ENCODE measurements around the gene PTGR3. TPM values are rescaled to one million over a fixed set of nuclear protein-coding genes. Genes with fewer than 3 reads are reported as not detected.

The PTGR3 gene
- total and polyA plus RNA-seq, 2 donors (not counting 1 experiment from before 2014, with no cell fraction given) = 27.5 to 30.2 TPM

- H3K4me1 ChIP-seq (ENCODE audit: control insufficient read depth in 2 of 2, insufficient read depth in 2 of 2, low read length in 2 of 2) = peaks cover 28 to 40% of the 10 kb centered on the region in 2 donors
- H3K4me3 Mint-ChIP-seq = peak overlapping the region; percentile 59
- ChIA-PET POLR2A (interaction anchor here (0.6 kb wide), 1 partner anchor 492 kb away, joined by 6 read pairs; no protein-coding TSS in a partner anchor), CTCF (no interaction called here)
- H3K4me2 ChIP-seq (replicated peaks; ENCODE audit: low read depth, low read length, poor library complexity, severe bottlenecking) = peak overlapping the region; percentile 68
- H3K36me3 ChIP-seq (replicated peaks in 1 of 2; ENCODE audit: control extremely low read depth in 1 of 2, control insufficient read depth in 1 of 2, extremely low read depth in 1 of 2, insufficient read depth in 2 of 2, low read length in 1 of 2) = peaks cover 0 to 10% of the 10 kb centered on the region in 2 experiments
- no peak overlapping the region for H3K27ac Mint-ChIP-seq
- no peak overlapping the region for H3K27ac ChIP-seq (ENCODE audit: low read length in 2 of 2)
- no peaks in the 10 kb centered on the region for H3K9me3 Mint-ChIP-seq (ENCODE audit: insufficient read depth)
- peaks cover 44% of the 10 kb centered on the region for H3K4me1 Mint-ChIP-seq
- peaks cover 0 to 5% (median 2%) of the 10 kb centered on the region in 4 experiments for H3K27me3 ChIP-seq (replicated peaks in 1 of 4; ENCODE audit: control extremely low read depth in 1 of 4, control insufficient read depth in 3 of 4, insufficient read depth in 4 of 4, low read length in 3 of 4)
- WGBS (ENCODE audit: insufficient coverage) = 74% methylated on average over 4 of the region's 16 CpGs
- peaks cover 5% of the 10 kb centered on the region for H3K79me2 ChIP-seq (ENCODE audit: control insufficient read depth, insufficient read depth, low read length)
- peaks cover 21% of the 10 kb centered on the region for H3K27me3 Mint-ChIP-seq
- no peak for ATAC-seq (ENCODE audit: low read depth)
- no peak overlapping the region for H3K9ac ChIP-seq (ENCODE audit: low read length)
- H4K20me1 ChIP-seq (ENCODE audit: control insufficient read depth, insufficient read depth, low read length, poor library complexity, severe bottlenecking) = peaks cover 47% of the 10 kb centered on the region
- peak overlapping the region in 1 of 5 experiments; percentile 15 for H3K4me3 ChIP-seq (ENCODE audit: control extremely low read depth in 1 of 5, extremely low read depth in 1 of 5, insufficient read depth in 1 of 5, low read depth in 2 of 5, low read length in 4 of 5)
- intact Hi-C loops (cut with micrococcal nuclease) = no loop called here
- no peak overlapping the region for H2AFZ ChIP-seq (ENCODE audit: insufficient read depth, low read depth, low read length, poor library complexity, severe bottlenecking)
- DNase-seq = no peak
- TF ChIP-seq EZH2 (IDR thresholded peaks at IDR 0.05; ENCODE audit: borderline replicate concordance, insufficient read depth, low read depth, low read length, poor library complexity, severe bottlenecking) = no peak
- TF ChIP-seq CTCF (IDR thresholded peaks at IDR 0.05) = no peak
- peaks cover 0 to 4% (median 0%) of the 10 kb centered on the region in 3 donors for H3K9me3 ChIP-seq (ENCODE audit: control extremely low read depth in 1 of 3, control insufficient read depth in 2 of 3, insufficient read depth in 1 of 3, low read length in 2 of 3)
These were observed 3.3 kb downstream of the PTGR3 start for GRCh38 chr18:75205514-75206132.
